NCI-H82 (cell line): ENCODE measurements around the gene KIF5A.
A peak's percentile ranks its signal among the peaks of the same experiment; 100 is the strongest.
"Not testable (repeated sequence)": the region's sequence is repeated elsewhere in the genome, so short reads cannot be mapped to it uniquely, and the experiment has no call there.

Experiments used
- DNase-seq: peaks from one replicate; lab custom pipeline; 2025; lab: John Stamatoyannopoulos, UW

The KIF5A gene

DNA sequence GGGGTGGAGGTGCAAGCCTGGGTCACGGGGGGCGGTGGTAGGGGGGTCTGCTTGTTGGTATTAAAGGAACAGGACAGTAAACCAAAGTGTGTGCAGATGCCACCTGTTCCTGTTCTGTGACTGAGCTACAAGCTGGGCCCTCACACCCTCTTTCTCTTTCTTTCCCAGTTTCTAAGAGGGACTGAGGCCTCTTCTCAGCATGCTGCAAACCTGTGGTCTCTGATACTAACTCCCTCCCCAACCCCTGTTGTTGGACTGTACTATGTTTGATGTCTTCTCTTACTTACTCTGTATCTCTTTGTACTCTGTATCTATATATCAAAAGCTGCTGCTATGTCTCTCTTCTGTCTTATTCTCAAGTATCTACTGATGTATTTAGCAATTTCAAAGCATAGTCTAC is 34.2 kb downstream of the KIF5A start:
- no peak for DNase-seq

- DNase-seq, result no peak
These were observed 34.8 kb downstream of the KIF5A start for GRCh38 chr12:57584690-57585089.

DNA sequence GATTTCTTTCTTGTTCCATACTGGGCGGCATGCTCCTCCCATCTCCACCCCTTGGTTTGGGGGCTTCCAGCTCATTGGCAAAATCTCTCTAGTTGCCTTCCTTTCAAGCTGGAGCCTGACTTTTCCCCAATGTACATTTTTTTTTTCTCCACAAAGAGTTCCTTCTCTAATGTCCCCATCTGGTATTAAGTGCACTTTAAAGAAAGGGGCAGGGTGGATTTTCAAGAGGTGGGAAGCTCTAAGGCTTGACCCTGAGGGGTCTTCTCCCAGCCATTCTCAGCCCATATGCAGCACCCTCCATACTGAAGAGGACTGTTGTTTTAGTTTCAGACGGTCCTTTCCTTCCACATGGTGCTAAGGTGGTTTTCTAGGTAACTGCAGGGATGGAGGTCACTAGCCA is 35.3 kb downstream of the KIF5A start:
- DNase-seq, result no peak

- DNase-seq, result no peak
These were observed 36.3 kb downstream of the KIF5A start for GRCh38 chr12:57586128-57586527.

- DNase-seq, result no peak
These were observed 37.1 kb downstream of the KIF5A start for GRCh38 chr12:57586832-57587429.

GRCh38 chr12:57588951-57589610 is 39.2 kb downstream of the KIF5A start:
- DNase-seq, result not testable (repeated sequence)

GRCh38 chr12:57590479-57590863 is 40.6 kb downstream of the KIF5A start:
- DNase-seq, result no peak

DNA sequence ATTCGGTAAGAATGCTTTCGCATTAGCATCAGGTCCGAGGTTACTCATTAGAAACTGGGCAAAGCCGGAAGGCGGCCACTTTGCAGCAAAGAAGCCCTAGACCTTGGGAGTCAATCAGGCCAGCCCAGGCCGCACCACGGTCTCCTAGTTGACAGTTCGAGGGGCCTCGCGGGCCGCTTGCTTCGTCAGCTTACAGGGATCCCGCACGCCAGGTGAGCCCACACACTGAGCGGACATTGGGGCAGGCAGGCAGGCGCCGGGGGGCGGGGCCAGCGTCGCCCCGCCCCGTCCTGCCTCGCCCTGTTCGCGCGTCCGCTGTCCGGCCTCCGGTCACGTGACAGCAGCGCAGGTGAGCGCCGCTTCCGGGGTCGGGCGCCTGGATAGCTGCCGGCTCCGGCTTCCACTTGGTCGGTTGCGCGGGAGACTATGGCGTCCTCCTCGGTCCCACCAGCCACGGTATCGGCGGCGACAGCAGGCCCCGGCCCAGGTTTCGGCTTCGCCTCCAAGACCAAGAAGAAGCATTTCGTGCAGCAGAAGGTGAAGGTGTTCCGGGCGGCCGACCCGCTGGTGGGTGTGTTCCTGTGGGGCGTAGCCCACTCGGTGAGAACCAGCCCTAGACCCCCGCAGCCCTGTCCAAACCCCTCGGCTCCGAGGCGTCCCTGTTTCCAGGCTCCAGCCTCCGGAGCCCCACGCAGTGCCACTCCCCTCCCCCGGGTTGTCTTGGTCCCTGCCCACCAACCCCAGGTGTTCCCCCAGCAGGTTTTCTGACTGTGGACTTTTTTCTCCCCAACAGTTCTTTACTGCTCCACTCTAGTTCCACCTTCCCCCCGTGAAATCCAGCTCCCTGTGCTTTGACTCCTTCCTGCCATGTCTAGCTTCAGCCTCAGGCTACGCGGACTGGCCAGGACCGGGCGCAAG is 41.3 kb downstream of the KIF5A start, which contains the start of gene PIP4K2C:
Gene PIP4K2C, plus strand, starts transcription at position 329 of the 918 bp plus-strand sequence. Its CDS starts 98 bp downstream, at position 427.
- DNase-seq, result peak; percentile 86

- no peak for DNase-seq
These were observed 42.0 kb downstream of the KIF5A start for GRCh38 chr12:57591782-57592325.

- peak; percentile 46 for DNase-seq
These were observed 42.8 kb downstream of the KIF5A start for GRCh38 chr12:57592551-57593165.

DNA sequence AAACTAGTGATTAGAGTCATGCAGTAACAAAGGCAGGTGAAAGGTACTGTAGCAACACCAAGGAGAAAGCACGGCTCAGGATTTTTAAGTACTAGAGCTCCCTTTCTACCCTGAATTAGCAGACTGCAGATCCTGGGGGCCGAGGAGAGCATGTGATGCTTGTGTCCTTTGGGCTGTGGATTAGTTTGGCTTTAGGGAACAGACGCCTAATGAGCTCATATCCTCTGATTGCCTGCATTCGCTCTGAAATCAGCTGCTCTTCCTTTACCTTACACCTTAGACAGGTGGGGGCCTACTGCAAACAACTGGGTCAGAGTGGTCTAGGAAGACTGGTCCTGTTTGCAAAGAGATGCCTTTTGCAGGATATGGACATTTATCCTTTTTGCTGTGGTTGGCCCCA is 43.3 kb downstream of the KIF5A start:
- DNase-seq, result peak; percentile 88

DNA sequence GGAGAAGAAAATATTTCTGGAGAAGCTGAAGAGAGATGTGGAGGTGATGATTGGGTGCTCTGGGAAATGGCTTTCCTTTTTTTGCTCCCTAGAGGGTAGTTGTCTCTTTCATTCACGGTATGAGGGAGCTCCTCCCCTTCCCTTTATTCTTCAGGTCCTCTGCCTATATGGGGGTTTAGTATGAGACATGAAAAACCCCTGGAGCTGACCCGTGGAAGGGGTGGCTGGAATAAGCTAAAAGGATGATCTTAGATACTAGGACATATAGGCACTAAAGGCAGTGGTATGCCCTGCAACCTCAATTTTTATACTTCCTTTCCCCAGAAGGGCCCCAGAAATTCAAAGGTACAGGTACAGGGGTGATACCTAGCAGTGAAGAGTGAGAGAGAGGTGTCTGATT is 50.6 kb downstream of the KIF5A start:
- DNase-seq, result no peak

- DNase-seq, result peak; percentile 84
These were observed 52.7 kb downstream of the KIF5A start for GRCh38 chr12:57602544-57602943.

DNA sequence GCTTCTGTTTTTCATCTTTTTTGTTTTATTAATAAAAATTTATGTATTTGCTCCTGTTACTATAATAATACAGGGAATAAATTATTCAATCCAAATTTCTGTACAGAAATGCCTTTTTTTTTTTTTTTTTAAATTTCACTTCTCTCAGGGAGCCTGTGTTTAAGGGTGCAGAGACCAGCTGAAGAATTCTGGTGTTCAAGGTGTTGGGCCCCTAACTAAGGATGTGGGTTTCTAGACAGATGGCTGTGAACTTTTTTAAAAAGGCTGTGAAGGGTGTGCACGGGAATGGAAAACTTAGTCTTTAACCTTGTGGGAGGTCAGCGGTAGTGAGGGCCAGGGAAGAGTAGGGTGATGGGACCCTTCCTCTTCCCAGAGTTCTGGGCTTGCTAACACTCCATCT is 53.5 kb downstream of the KIF5A start:
- no peak for DNase-seq

- DNase-seq, result peak; percentile 32
These were observed 54.1 kb downstream of the KIF5A start for GRCh38 chr12:57603815-57604453.

GRCh38 chr12:57604454-57604991 is 54.7 kb downstream of the KIF5A start, which contains the start of gene DTX3:
Gene DTX3, plus strand, starts transcription at chr12:57604824. Its CDS starts 1,694 bp downstream, at chr12:57606518.
- DNase-seq, result peak; percentile 73

DNA sequence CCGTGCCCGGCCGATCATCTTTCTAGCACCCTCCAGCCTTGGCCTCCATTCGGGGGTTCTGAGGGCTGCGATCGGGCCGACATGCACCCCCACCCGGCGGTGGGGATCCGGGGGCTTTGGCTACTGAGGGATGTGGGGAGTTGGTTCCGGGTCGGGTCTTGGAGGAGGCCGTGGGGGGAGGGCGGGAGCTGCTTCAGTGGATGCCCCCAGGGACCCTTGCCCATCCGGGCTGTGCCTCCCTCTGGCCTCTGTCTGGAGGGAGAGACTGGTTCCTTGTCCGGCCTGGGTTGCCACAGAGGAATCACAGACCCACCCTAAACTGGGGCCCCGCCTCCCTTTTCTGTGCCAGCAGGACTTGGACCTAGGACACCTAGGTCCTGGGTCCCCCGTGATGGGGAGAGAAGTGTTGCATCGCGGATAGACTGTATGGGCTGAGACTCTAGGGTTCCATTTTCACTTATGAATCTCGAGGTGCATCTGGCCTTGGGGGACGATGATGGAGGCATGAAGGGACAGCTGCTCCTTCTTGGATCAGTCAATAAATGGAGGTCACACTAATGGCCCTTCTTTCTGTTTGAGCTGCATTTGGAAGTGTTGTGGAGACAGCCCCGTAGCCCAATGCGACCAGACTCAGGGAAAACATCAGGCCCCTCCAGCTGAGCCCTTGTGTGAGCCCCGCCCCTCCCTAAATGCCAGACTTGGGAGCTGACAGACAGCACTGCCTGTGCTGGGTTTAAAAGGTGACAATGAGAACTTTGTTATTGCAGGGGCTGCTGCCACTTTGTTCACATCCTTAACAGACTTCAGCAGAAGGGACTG is 55.4 kb downstream of the KIF5A start:
- peak; percentile 75 for DNase-seq

- DNase-seq, result no peak
These were observed 56.0 kb downstream of the KIF5A start for GRCh38 chr12:57605811-57606311.

DNA sequence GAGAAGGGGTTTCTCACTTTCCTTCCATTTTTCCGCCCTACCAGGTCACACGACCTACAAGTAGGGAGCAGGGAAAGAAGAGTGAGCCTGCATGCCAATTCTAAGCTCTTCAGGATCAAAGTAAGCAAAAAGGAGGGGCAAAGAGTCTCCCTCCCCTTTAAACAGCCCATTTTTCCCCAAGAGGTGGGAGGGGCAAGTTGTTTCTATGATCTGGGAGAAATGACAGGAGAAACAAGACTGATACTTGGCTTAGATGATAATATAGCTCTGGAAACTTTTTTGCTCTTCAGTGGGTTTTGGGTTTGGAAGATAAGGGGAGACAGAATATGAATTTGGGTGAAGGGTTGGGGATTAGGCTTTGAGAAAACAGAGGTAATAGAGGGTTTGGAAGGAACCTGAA is 56.6 kb downstream of the KIF5A start:
- DNase-seq, result no peak

GRCh38 chr12:57606821-57607220 is 57.0 kb downstream of the KIF5A start:
- no peak for DNase-seq
